Activated naive CD4-positive, alpha-beta T cell treated with anti-CD3 and anti-CD28 coated beads, Interleukin-2, amount 50 U/mL, for 72 hours (primary cell): ENCODE results near the gene SNRNP27. TPM values are rescaled to one million over a fixed set of nuclear protein-coding genes. Genes with fewer than 3 reads are reported as not detected.
A peak's percentile ranks its signal among the peaks of the same experiment; 100 is the strongest.
"Not testable (repeated sequence)": the region's sequence is repeated elsewhere in the genome, so short reads cannot be mapped to it uniquely, and the experiment has no call there.

Source experiments
- ATAC-seq, 2 donors: fragments of 150-1000 bp; cut with Tn5 transposase; 2 replicates each; pipeline ENCODE4 v1.10.0; 2021; ENCODE audit warnings: mild to moderate bottlenecking in 2 of 2, moderate library complexity in 2 of 2
- DNase-seq, 2 donors: peaks; one replicate each; pipeline ENCODE4 v3.0.0; 2021 to 2022; ENCODE audit warnings: low spot score in 2 of 2
- H3K27ac Mint-ChIP-seq, 2 donors: one replicate each; pipeline ENCODE4 v1.8.0; 2022; ENCODE audit warnings: mild to moderate bottlenecking in 2 of 2, mixed read lengths in 2 of 2
- H3K36me3 Mint-ChIP-seq, 2 donors: one replicate each; pipeline ENCODE4 v1.8.0; 2022; ENCODE audit warnings: mixed read lengths in 2 of 2
- H3K9me3 Mint-ChIP-seq, 2 donors: one replicate each; pipeline ENCODE4 v1.8.0; 2022; ENCODE audit warnings: mixed read lengths in 2 of 2
- total RNA-seq, 2 donors: library from RNA; stranded (reverse); gene quantifications; one replicate each; pipeline ENCODE4 v1.2.3, GENCODE V29; 2022

The SNRNP27 gene
- total RNA-seq, 2 donors from 2014 or later, result 61.4 to 69.4 TPM

- no peak for DNase-seq
- Mint-ChIP-seq H3K36me3 (peaks cover 5 to 7% of the 10 kb centered on the region in 2 donors), H3K27ac (no peak overlapping the region), H3K9me3 (no peaks in the 10 kb centered on the region)
- ATAC-seq, result no peak
These were observed 44.2 kb downstream of the SNRNP27 start for GRCh38 chr2:69937968-69938367.

- ATAC-seq, result no peak
- Mint-ChIP-seq H3K9me3 (no peaks in the 10 kb centered on the region), H3K36me3 (peaks cover 9 to 12% of the 10 kb centered on the region in 2 donors), H3K27ac (peak overlapping the region in 1 of 2 donors; percentile 12)
- DNase-seq, result no peak
These were observed 46.0 kb downstream of the SNRNP27 start for GRCh38 chr2:69939722-69940121.

GRCh38 chr2:69940691-69941090 lies 46.9 kb downstream of the SNRNP27 start:
- Mint-ChIP-seq H3K27ac (no peak overlapping the region), H3K36me3 (peaks cover 9 to 10% of the 10 kb centered on the region in 2 donors), H3K9me3 (no peaks in the 10 kb centered on the region)
- ATAC-seq, result no peak
- DNase-seq, result no peak

GRCh38 chr2:69943000-69943842 lies 49.5 kb downstream of the SNRNP27 start:
- peaks cover 6 to 15% of the 10 kb centered on the region in 2 donors for H3K36me3 Mint-ChIP-seq
- no peaks in the 10 kb centered on the region for H3K9me3 Mint-ChIP-seq
- DNase-seq (no peak), ATAC-seq (no peak)
- peak overlapping the region in 1 of 2 donors; percentile 81 for H3K27ac Mint-ChIP-seq

GRCh38 chr2:69943843-69944525 lies 50.2 kb downstream of the SNRNP27 start:
- Mint-ChIP-seq H3K9me3 (no peaks in the 10 kb centered on the region), H3K27ac (no peak overlapping the region), H3K36me3 (peaks cover 5 to 15% of the 10 kb centered on the region in 2 donors)
- DNase-seq, result no peak
- no peak for ATAC-seq

- H3K27ac Mint-ChIP-seq, result no peak overlapping the region
- no peaks in the 10 kb centered on the region for H3K9me3 Mint-ChIP-seq
- DNase-seq (no peak), ATAC-seq (no peak)
- peaks cover 5 to 15% of the 10 kb centered on the region in 2 donors for H3K36me3 Mint-ChIP-seq
These were observed 51.0 kb downstream of the SNRNP27 start for GRCh38 chr2:69944756-69945155.

GRCh38 chr2:69945441-69945840 lies 51.7 kb downstream of the SNRNP27 start:
- H3K9me3 Mint-ChIP-seq, result no peaks in the 10 kb centered on the region
- peaks cover 5 to 15% of the 10 kb centered on the region in 2 donors for H3K36me3 Mint-ChIP-seq
- ATAC-seq (peak in 1 of 2 donors; percentile 51), DNase-seq (no peak)
- H3K27ac Mint-ChIP-seq, result peak overlapping the region; percentile 78 to 94

- H3K27ac Mint-ChIP-seq, result peak overlapping the region; percentile 78 to 94
- peaks cover 5 to 15% of the 10 kb centered on the region in 2 donors for H3K36me3 Mint-ChIP-seq
- DNase-seq (no peak), ATAC-seq (peak in 1 of 2 donors; percentile 11)
- no peaks in the 10 kb centered on the region for H3K9me3 Mint-ChIP-seq
These were observed 52.2 kb downstream of the SNRNP27 start for GRCh38 chr2:69945941-69946340.

- DNase-seq (peak in 1 of 2 donors; percentile 49), ATAC-seq (peak; percentile 85 to 90)
- Mint-ChIP-seq H3K27ac (peak overlapping the region; percentile 78 to 84), H3K36me3 (peaks cover 5 to 15% of the 10 kb centered on the region in 2 donors), H3K9me3 (no peaks in the 10 kb centered on the region)
These were observed 52.9 kb downstream of the SNRNP27 start for GRCh38 chr2:69946351-69947324.

- peak overlapping the region; percentile 0 to 78 for H3K27ac Mint-ChIP-seq
- DNase-seq (no peak), ATAC-seq (peak in 1 of 2 donors; percentile 3)
- peaks cover 5 to 15% of the 10 kb centered on the region in 2 donors for H3K36me3 Mint-ChIP-seq
- H3K9me3 Mint-ChIP-seq, result no peaks in the 10 kb centered on the region
These were observed 53.7 kb downstream of the SNRNP27 start for GRCh38 chr2:69947325-69947931.

GRCh38 chr2:69948032-69948962 lies 54.5 kb downstream of the SNRNP27 start:
- no peak for ATAC-seq
- Mint-ChIP-seq H3K27ac (no peak overlapping the region), H3K36me3 (peaks cover under 1 to 11% of the 10 kb centered on the region in 2 donors), H3K9me3 (no peaks in the 10 kb centered on the region)
- DNase-seq, result no peak

- Mint-ChIP-seq H3K9me3 (no peaks in the 10 kb centered on the region), H3K27ac (no peak overlapping the region), H3K36me3 (peaks cover 0 to 10% of the 10 kb centered on the region in 2 donors)
- no peak for ATAC-seq
- DNase-seq, result no peak
These were observed 55.3 kb downstream of the SNRNP27 start for GRCh38 chr2:69948963-69949645.

- H3K36me3 Mint-ChIP-seq, result peaks cover 0 to 10% of the 10 kb centered on the region in 2 donors
- DNase-seq, result no peak
- no peaks in the 10 kb centered on the region for H3K9me3 Mint-ChIP-seq
- H3K27ac Mint-ChIP-seq, result no peak overlapping the region
- no peak for ATAC-seq
These were observed 56.5 kb downstream of the SNRNP27 start for GRCh38 chr2:69950241-69950640.

- not testable (repeated sequence) for H3K27ac Mint-ChIP-seq, DNase-seq, H3K36me3 Mint-ChIP-seq, ATAC-seq, H3K9me3 Mint-ChIP-seq
These were observed 56.9 kb downstream of the SNRNP27 start for GRCh38 chr2:69950671-69951070.
